ENCODE measurements around the gene PSMD8.

Gene PSMD8

GRCh38 chr19:38374332-38375097 lies at the start of gene PSMD8:
TSS of gene PSMD8 (plus strand) at chr19:38374571. CDS start at chr19:38374602, 31 bp downstream.
- DNase-seq: peak; percentile 100

DNA sequence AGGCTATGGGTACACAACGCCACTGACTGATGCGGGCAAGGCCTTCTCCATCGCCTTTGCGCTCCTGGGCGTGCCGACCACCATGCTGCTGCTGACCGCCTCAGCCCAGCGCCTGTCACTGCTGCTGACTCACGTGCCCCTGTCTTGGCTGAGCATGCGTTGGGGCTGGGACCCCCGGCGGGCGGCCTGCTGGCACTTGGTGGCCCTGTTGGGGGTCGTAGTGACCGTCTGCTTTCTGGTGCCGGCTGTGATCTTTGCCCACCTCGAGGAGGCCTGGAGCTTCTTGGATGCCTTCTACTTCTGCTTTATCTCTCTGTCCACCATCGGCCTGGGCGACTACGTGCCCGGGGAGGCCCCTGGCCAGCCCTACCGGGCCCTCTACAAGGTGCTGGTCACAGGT lies 47.8 kb upstream of the PSMD8 start:
- no peak for DNase-seq

- DNase-seq: no peak
These were observed 44.7 kb upstream of the PSMD8 start for GRCh38 chr19:38329651-38330050.

- DNase-seq: no peak
These were observed 42.6 kb upstream of the PSMD8 start for GRCh38 chr19:38331728-38332127.

DNA sequence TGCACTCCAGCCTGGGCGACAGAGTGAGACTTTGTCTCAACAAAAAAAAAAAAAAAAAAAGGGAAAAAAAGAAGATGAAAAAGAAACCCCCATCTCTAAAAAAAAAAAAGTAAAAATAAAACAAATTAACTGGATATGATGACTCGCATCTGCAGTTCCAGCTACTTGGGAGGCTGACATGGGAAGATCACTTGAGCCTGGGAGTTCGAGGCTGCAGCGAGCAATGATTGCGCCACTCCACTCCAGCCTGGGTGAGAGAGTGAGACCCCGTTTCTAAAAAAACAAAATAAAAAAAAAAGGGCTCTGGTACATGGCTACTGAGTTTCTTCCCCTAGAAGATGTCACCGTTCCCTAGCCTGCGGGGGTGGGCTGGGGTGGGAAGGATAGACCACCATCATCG lies 41.1 kb upstream of the PSMD8 start:
- no peak for DNase-seq

- peak; percentile 94 to 96 for DNase-seq
These were observed 38.3 kb upstream of the PSMD8 start for GRCh38 chr19:38335949-38336637.

DNA sequence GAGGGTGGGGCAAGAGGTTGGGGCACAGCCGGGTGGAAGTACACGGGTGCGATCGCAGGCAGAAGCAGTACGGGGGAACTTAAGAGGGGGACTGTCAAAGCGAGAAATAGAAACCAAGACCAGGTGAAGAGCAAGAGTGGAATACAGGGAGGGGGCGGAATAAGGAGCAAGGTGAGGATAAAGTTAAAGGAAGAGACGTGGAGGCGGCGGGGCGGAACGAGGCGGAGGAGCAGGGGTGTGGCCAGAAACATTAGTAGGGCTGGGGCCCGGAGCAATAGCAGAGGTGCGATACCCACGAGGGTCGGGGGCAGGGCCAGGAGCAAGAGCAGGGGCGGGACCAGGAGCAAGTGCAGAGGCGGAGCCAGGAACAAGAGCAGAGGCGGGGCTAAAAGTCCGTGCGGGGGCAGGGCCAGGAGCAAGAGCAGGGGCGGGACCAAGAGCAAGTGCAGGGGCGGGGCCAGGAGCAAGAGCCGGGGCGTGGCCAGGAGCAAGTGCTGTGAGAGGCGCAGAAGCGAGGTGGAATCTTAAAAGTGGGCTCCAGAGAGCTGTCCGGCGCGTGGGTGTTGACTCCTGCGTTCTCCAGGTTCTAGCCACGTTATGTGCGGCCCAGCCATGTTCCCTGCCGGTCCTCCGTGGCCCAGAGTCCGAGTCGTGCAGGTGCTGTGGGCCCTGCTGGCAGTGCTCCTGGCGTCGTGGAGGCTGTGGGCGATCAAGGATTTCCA lies 37.6 kb upstream of the PSMD8 start:
- peak; percentile 91 to 94 for DNase-seq

DNA sequence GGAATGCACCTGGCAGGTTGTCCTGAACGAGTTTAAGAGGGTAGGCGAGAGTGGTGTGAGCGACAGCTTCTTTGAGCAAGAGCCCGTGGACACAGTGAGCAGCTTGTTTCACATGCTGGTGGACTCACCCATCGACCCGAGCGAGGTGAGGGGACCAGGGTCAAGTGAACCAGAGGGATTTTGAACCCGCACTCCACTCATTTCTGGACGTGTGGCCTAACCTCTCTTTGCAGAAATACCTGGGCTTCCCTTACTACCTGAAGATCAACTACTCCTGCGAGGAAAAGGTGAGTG lies 37.1 kb upstream of the PSMD8 start:
- peak in 1 of 2 experiments; percentile 43 for DNase-seq

GRCh38 chr19:38339011-38339410 lies 35.4 kb upstream of the PSMD8 start:
- peak; percentile 69 to 71 for DNase-seq

DNA sequence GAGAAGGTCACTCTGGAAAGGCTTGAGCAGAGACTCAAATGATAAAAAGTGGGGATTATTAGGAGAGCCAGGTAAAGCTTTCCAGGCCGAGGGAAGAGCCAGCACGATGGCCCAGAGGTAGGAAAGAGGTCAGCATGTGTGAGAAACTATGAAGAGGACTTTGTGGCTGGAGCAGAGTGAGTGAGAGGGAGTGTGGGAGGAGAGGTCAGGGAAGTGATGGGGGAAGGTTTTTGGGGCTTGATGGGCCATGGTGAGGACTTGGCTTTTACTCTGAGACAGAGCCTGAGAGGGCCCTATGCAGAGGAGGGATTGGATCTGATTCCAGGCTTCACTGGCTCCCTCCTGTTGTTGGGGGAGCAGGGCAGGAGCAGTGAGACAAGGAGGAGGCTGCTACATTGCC lies 33.4 kb upstream of the PSMD8 start:
- no peak for DNase-seq

DNA sequence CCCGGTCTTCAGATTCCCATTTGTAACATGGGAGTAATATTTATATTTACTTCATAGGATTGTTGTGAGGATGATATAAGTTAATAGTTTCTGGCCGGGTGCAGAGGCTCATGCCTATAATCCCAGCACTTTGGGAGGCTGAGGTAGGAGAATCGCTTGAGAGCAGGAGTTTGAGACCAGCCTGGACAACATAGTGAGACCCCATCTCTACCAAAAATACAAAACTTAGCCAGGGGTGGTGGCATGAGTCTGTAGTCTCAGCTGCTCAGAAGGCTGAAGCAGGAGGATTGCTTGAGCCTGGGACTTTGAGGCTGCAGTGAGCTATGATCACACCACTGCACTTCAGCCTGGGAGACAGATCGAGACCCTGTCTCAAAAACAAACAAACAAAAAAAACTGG lies 27.5 kb upstream of the PSMD8 start:
- DNase-seq: no peak

DNA sequence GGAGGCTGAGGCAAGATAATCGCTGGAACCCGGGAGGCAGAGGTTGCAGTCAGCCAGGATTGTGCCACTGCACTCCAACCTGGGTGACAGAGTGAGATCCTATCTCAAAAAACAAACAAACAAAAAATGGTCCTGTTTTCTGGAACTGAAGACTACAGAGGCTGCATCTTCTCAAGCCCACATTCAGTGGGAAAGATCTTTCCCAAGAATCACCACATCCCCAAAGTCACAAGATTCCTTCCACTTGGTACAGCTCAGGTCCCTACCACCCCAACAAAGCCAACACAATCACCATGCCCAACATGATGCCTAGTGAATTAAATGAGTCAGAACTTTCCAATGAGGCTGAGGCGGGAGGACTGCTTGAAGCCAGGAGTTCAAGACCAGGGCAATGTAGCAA lies 23.5 kb upstream of the PSMD8 start:
- no peak for DNase-seq

GRCh38 chr19:38351865-38352395 lies 22.4 kb upstream of the PSMD8 start:
- DNase-seq: peak; percentile 46 to 74

GRCh38 chr19:38352611-38353010 lies 21.8 kb upstream of the PSMD8 start:
- peak; percentile 84 to 93 for DNase-seq

- no peak for DNase-seq
These were observed 18.3 kb upstream of the PSMD8 start for GRCh38 chr19:38355728-38356725.

- DNase-seq: no peak
These were observed 16.3 kb upstream of the PSMD8 start for GRCh38 chr19:38358071-38358470.

DNA sequence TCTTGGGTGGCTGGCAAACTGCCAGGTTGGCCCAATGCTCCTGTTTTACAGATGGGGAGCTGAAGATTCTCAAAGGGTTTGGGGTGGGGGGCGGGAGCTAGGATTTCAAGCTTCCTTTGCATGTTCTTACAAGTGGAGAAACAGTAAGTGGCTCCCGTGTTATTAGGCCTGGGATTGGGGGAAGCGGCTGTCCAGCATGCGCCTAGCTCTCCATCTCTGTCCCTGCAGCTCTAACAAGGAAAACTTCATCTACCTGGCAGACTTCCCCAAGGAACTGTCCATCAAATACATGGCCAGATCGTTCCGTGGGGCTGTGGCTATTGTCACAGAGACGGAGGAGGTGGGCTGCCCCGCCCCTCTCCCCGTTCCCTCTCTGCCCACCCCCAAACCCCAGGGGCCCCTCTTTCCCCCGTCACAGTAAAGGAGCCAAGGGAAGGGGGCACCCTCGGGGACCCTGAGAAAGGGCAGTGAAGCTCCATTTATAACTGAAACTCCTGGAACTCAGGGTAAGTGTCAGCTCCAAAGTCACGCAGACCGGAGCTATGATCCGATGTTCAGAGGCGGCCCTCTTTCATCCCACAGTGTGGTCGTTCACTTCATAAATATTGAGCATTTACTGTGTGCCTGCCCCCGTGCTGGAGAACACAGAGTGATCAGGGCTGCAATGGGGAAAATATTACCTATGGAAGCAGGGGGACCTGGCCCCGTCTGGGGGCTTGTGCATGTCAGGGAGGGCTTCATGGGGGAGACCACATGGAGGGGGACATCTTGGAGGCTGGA lies 14.9 kb upstream of the PSMD8 start:
- DNase-seq: no peak

GRCh38 chr19:38360351-38360750 lies 14.0 kb upstream of the PSMD8 start:
- DNase-seq: peak in 1 of 2 experiments; percentile 74

DNA sequence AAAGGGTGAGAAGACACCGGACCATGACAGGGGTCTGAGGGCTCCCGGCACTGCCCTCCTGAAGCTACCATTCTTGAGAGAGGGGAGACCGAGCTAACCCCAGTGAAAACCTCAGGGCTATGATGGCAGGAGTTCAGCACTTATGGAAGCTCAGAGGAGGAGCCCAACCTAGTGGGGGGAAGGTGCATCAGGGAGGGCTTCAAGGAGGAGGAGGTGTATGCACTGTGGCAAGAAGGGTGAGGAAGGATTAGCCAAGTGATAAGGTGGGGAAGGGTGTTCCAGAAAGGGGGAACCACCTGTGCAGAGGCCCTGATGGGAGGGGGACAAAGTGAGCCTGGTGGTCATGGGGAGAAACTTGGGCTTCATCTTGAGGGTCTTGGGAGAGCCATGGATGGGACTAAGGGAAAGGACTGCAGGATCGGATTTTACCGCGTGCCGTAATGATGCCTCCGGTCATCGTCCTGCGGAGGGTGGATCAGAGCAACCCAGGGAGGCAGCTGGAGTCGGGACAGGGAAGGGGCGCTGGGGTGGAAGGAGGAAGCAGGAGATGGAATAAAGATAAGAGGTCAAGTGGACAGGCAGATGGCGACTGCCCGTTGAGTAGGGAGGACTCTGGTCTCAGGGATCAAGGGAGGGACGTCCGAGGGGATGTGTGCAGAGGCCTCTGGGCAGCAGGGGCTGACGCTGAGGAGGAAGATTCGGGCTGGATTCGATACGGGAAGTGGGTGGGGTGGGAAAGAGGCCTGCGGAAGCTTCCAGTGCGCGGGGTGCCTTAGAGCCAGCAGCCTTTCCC lies 13.3 kb upstream of the PSMD8 start:
- DNase-seq: no peak

DNA sequence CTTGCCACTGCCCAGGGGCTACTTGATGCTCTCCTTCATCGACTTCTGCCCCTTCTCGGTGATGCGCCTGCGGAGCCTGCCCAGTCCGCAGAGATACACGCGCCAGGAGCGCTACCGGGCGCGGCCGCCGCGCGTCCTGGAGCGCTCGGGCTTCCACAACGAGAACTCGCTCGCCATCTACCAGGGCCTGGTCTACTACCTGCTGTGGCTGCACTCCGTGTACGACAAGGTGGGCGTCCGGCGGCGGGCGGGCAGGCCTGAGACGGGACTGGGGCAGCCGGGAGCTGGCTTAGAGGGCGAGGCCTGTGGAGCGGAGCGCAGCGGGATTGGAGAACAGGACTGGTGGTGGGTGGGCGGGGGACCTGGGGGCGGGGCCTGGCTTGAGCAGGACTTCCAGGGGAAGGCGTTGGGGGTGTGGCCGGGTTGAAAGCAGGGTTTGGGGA lies 12.7 kb upstream of the PSMD8 start:
- DNase-seq: peak; percentile 78 to 85
